SK-N-SH treated with all-trans-retinoic acid at 6 μM for 48 hours (cell line): ENCODE results near the gene SORL1.

ENCODE experiments used
- ATAC-seq: fragments of 200-7000 bp; cut with Tn5 transposase; 3 replicates; pipeline ENCODE4 v1.9.1; 2020; ENCODE audit warnings: mild to moderate bottlenecking, moderate library complexity
- ARNTL ChIP-seq: fragments of 450-650 bp; formaldehyde crosslinking; IDR thresholded peaks from 2 replicates; pipeline ENCODE4 v1.5.0; 2020; ENCODE audit warnings: low read depth, mild to moderate bottlenecking, moderate library complexity, borderline replicate concordance
- BACH2 ChIP-seq: fragments of 250-450 bp; sonication (Bioruptor Pico); IDR thresholded peaks from 2 replicates; pipeline ENCODE4 v1.9.0; 2021; ENCODE audit warnings: mild to moderate bottlenecking, borderline replicate concordance
- CSDC2 ChIP-seq: fragments of 250-450 bp; sonication (Bioruptor Pico); IDR thresholded peaks from 2 replicates; pipeline ENCODE4 v1.5.0; 2020; ENCODE audit warnings: mild to moderate bottlenecking, moderate library complexity
- ESRRG ChIP-seq: fragments of 250-450 bp; sonication (Bioruptor Pico); IDR thresholded peaks from 2 replicates; pipeline ENCODE4 v1.6.1; 2021; ENCODE audit warnings: mild to moderate bottlenecking
- GLIS3 ChIP-seq: fragments of 250-450 bp; sonication (Bioruptor Pico); IDR thresholded peaks from 2 replicates; pipeline ENCODE4 v1.5.0; 2020; ENCODE audit warnings: mild to moderate bottlenecking, moderate library complexity
- ISL1 ChIP-seq: fragments of 250-450 bp; sonication (Bioruptor Pico); IDR thresholded peaks from 2 replicates; pipeline ENCODE4 v2.1.2; 2022; ENCODE audit warnings: mild to moderate bottlenecking, moderate library complexity
- OSR1 ChIP-seq: fragments of 250-450 bp; sonication (Bioruptor Pico); IDR thresholded peaks from 2 replicates; pipeline ENCODE4 v1.8.0; 2022; ENCODE audit warnings: moderate library complexity, mild to moderate bottlenecking, inconsistent platforms
- PPARA ChIP-seq: fragments of 250-450 bp; sonication (Bioruptor Pico); IDR thresholded peaks from 2 replicates; pipeline ENCODE4 v1.5.0; 2020; ENCODE audit warnings: mild to moderate bottlenecking, borderline replicate concordance
- RARB ChIP-seq: fragments of 250-450 bp; sonication (Bioruptor Pico); IDR thresholded peaks from 2 replicates; pipeline ENCODE4 v1.8.0; 2021; ENCODE audit warnings: mild to moderate bottlenecking, moderate library complexity
- SNAI2 ChIP-seq: fragments of 250-450 bp; sonication (Bioruptor Pico); IDR thresholded peaks from 2 replicates; pipeline ENCODE4 v1.5.0; 2020; ENCODE audit warnings: mild to moderate bottlenecking, moderate library complexity
- TCF4 ChIP-seq: fragments of 250-450 bp; sonication (Bioruptor Pico); IDR thresholded peaks from 2 replicates; pipeline ENCODE4 v1.8.0; 2021; ENCODE audit warnings: mild to moderate bottlenecking, moderate library complexity, borderline replicate concordance
- TOX ChIP-seq: fragments of 250-450 bp; sonication (Bioruptor Pico); IDR thresholded peaks from 2 replicates; pipeline ENCODE4 v1.8.0; 2021; ENCODE audit warnings: mild to moderate bottlenecking, moderate library complexity, borderline replicate concordance
- ZC3H10 ChIP-seq: fragments of 250-450 bp; sonication (Bioruptor Pico); IDR thresholded peaks from 2 replicates; pipeline ENCODE4 v1.5.1; 2021; ENCODE audit warnings: mild to moderate bottlenecking, moderate library complexity
- ZFP3 ChIP-seq: fragments of 250-450 bp; sonication (Bioruptor Pico); IDR thresholded peaks from 2 replicates; pipeline ENCODE4 v1.5.0; 2020; ENCODE audit warnings: mild to moderate bottlenecking, moderate library complexity
- ZFP30 ChIP-seq: fragments of 450-650 bp; formaldehyde crosslinking; IDR thresholded peaks from 2 replicates; pipeline ENCODE4 v1.5.0; 2022; ENCODE audit warnings: mild to moderate bottlenecking, moderate library complexity
- ZNF565 ChIP-seq: fragments of 450-650 bp; formaldehyde crosslinking; conservative IDR thresholded peaks from 2 replicates; pipeline ENCODE4 v1.5.0; 2020; ENCODE audit warnings: low read depth, mild to moderate bottlenecking, moderate library complexity
- ZNF70 ChIP-seq: fragments of 450-650 bp; formaldehyde crosslinking; IDR thresholded peaks from 2 replicates; pipeline ENCODE4 v1.5.0; 2020; ENCODE audit warnings: mild to moderate bottlenecking, moderate library complexity
- ZNF8 ChIP-seq: fragments of 450-650 bp; formaldehyde crosslinking; IDR thresholded peaks from 2 replicates; pipeline ENCODE4 v1.5.0; 2020; ENCODE audit warnings: mild to moderate bottlenecking, moderate library complexity
- TF ChIP-seq, protein P1 (sequence below): fragments of 250-450 bp; sonication (Bioruptor Pico); IDR thresholded peaks from 2 replicates; pipeline ENCODE4 v1.8.0; 2020; ENCODE audit warnings: mild to moderate bottlenecking, moderate library complexity, borderline replicate concordance
- TF ChIP-seq, protein P2 (sequence below): fragments of 250-450 bp; sonication (Bioruptor Pico); IDR thresholded peaks from 2 replicates; pipeline ENCODE4 v1.5.0; 2020; ENCODE audit warnings: mild to moderate bottlenecking, moderate library complexity
- TF ChIP-seq, protein P3 (sequence below): fragments of 250-450 bp; sonication (Bioruptor Pico); IDR thresholded peaks from 2 replicates; pipeline ENCODE4 v1.8.0; 2021; ENCODE audit warnings: low read depth, mild to moderate bottlenecking, moderate library complexity, borderline replicate concordance
- TF ChIP-seq, protein P4 (sequence below): fragments of 250-450 bp; sonication (Bioruptor Pico); IDR thresholded peaks from 2 replicates; pipeline ENCODE4 v1.5.1; 2020; ENCODE audit warnings: low read depth, mild to moderate bottlenecking, moderate library complexity

The SORL1 gene

DNA sequence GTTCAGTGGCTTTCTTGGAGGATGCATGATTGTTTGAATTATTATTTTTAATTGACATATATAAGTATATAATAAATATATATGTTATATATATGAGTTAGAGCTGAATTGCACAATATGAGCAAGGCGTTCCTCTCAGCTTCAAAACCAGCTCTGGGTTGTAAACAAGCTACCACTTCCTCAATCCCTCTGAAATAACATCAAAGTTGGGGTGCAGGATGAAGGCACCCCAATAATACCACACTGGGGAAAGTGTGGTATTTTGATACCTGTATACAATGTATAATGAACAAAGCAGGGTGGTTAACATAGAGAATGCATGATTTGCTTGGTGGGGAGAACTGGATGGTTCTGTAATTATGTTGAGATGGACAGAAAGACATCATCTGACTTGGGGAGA, 1.7 kb upstream of the SORL1 start:
- TF ChIP-seq, protein P1, sequence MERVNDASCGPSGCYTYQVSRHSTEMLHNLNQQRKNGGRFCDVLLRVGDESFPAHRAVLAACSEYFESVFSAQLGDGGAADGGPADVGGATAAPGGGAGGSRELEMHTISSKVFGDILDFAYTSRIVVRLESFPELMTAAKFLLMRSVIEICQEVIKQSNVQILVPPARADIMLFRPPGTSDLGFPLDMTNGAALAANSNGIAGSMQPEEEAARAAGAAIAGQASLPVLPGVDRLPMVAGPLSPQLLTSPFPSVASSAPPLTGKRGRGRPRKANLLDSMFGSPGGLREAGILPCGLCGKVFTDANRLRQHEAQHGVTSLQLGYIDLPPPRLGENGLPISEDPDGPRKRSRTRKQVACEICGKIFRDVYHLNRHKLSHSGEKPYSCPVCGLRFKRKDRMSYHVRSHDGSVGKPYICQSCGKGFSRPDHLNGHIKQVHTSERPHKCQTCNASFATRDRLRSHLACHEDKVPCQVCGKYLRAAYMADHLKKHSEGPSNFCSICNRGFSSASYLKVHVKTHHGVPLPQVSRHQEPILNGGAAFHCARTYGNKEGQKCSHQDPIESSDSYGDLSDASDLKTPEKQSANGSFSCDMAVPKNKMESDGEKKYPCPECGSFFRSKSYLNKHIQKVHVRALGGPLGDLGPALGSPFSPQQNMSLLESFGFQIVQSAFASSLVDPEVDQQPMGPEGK (CRISPR knock-in tag) = no peak
- TF ChIP-seq ZNF70 (CRISPR knock-in tag) (no peak), BACH2 (CRISPR knock-in tag) (no peak), PPARA (CRISPR knock-in tag) (no peak), TOX (CRISPR knock-in tag) (no peak), CSDC2 (CRISPR knock-in tag) (no peak), ZNF8 (no peak), GLIS3 (CRISPR knock-in tag) (no peak), SNAI2 (CRISPR knock-in tag) (no peak), ARNTL (CRISPR knock-in tag) (no peak), RARB (CRISPR knock-in tag) (no peak), ZC3H10 (CRISPR knock-in tag) (no peak), ESRRG (CRISPR knock-in tag) (no peak), ZFP30 (CRISPR knock-in tag) (no peak), TCF4 (no peak), ISL1 (CRISPR knock-in tag) (no peak), ZFP3 (CRISPR knock-in tag) (no peak)
- TF ChIP-seq, protein P2, sequence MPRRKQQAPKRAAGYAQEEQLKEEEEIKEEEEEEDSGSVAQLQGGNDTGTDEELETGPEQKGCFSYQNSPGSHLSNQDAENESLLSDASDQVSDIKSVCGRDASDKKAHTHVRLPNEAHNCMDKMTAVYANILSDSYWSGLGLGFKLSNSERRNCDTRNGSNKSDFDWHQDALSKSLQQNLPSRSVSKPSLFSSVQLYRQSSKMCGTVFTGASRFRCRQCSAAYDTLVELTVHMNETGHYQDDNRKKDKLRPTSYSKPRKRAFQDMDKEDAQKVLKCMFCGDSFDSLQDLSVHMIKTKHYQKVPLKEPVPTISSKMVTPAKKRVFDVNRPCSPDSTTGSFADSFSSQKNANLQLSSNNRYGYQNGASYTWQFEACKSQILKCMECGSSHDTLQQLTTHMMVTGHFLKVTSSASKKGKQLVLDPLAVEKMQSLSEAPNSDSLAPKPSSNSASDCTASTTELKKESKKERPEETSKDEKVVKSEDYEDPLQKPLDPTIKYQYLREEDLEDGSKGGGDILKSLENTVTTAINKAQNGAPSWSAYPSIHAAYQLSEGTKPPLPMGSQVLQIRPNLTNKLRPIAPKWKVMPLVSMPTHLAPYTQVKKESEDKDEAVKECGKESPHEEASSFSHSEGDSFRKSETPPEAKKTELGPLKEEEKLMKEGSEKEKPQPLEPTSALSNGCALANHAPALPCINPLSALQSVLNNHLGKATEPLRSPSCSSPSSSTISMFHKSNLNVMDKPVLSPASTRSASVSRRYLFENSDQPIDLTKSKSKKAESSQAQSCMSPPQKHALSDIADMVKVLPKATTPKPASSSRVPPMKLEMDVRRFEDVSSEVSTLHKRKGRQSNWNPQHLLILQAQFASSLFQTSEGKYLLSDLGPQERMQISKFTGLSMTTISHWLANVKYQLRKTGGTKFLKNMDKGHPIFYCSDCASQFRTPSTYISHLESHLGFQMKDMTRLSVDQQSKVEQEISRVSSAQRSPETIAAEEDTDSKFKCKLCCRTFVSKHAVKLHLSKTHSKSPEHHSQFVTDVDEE (CRISPR knock-in tag) = no peak
- TF ChIP-seq, protein P3, sequence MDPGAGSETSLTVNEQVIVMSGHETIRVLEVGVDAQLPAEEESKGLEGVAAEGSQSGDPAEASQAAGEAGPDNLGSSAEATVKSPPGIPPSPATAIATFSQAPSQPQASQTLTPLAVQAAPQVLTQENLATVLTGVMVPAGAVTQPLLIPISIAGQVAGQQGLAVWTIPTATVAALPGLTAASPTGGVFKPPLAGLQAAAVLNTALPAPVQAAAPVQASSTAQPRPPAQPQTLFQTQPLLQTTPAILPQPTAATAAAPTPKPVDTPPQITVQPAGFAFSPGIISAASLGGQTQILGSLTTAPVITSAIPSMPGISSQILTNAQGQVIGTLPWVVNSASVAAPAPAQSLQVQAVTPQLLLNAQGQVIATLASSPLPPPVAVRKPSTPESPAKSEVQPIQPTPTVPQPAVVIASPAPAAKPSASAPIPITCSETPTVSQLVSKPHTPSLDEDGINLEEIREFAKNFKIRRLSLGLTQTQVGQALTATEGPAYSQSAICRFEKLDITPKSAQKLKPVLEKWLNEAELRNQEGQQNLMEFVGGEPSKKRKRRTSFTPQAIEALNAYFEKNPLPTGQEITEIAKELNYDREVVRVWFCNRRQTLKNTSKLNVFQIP (CRISPR knock-in tag) = no peak
- TF ChIP-seq, protein P4, sequence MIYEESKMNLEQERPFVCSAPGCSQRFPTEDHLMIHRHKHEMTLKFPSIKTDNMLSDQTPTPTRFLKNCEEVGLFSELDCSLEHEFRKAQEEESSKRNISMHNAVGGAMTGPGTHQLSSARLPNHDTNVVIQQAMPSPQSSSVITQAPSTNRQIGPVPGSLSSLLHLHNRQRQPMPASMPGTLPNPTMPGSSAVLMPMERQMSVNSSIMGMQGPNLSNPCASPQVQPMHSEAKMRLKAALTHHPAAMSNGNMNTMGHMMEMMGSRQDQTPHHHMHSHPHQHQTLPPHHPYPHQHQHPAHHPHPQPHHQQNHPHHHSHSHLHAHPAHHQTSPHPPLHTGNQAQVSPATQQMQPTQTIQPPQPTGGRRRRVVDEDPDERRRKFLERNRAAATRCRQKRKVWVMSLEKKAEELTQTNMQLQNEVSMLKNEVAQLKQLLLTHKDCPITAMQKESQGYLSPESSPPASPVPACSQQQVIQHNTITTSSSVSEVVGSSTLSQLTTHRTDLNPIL = no peak
- ATAC-seq = no peak

DNA sequence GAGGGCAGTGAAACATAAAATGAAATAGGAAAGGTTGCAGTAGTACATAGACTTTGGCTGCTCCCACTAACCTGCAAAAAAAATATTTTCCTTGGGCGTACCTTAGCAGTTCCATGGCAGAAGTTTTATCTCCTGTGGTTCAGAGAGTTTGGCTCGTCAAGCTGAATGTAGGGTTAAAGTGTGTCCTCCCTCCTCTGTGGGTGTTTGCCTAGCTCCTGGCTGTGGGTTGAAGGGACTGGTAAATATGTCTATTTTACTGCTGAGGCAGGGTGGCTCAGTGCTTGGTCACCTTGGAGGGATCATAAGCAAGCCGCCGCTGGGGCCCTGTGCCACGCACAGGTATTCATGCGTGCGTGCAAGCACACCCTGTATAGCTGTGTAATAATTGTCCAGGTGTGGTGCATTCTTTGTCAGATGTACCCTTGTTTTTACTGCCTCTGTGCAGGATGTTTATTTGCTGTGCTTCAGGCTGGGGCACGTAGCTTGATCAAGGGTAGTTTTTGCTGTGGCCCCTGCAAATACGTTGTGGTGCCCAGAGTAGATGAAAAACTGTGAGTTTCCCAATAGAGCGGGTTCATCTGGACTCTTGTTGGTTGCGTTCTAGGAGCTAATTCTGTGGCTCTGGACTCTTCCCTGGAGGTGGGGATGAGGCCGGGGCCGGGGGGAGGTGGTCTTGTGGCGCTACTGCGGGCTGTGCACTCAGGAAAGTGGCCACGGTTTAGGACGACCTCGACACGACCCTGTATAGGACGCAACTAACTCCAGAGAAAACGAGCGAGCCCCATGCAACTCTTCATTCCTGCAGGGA, 732 bp upstream of the SORL1 start:
- TF ChIP-seq OSR1 = no peak
- no peak for TF ChIP-seq GLIS3 (CRISPR knock-in tag)
- TF ChIP-seq ARNTL (CRISPR knock-in tag) = no peak
- TF ChIP-seq TCF4 = no peak
- TF ChIP-seq ZFP3 (CRISPR knock-in tag) = no peak
- TF ChIP-seq ZNF8 = no peak
- no peak for TF ChIP-seq ZFP30 (CRISPR knock-in tag)
- no peak for TF ChIP-seq ISL1 (CRISPR knock-in tag)
- no peak for TF ChIP-seq ZNF70 (CRISPR knock-in tag)
- no peak for TF ChIP-seq ZNF565 (CRISPR knock-in tag)
- TF ChIP-seq ESRRG (CRISPR knock-in tag) = no peak
- TF ChIP-seq CSDC2 (CRISPR knock-in tag) = no peak
- TF ChIP-seq, protein P1 (CRISPR knock-in tag) = no peak
- ATAC-seq = no peak; the same call in 2 of the 3 replicates
